SJSA1 (cell line): ENCODE measurements around the gene ACMSD. TPM values are rescaled to one million over a fixed set of nuclear protein-coding genes. Genes with fewer than 3 reads are reported as not detected.
"Not testable (repeated sequence)": the region's sequence is repeated elsewhere in the genome, so short reads cannot be mapped to it uniquely, and the experiment has no call there.

Experiments
- DNase-seq, 2 experiments: peaks; one replicate each; pipeline ENCODE4 v3.0.0-alpha.2; 2015 to 2020; ENCODE audit warnings: low spot score in 2 of 2, low read depth in 1 of 2
- H3K27ac ChIP-seq: fragments of 250-450 bp; sonication (Bioruptor Pico); 2 replicates; pipeline ENCODE4 v1.5.1; 2020; ENCODE audit warnings: mild to moderate bottlenecking, moderate library complexity
- H3K27me3 ChIP-seq: fragments of 250-450 bp; sonication (Bioruptor Pico); replicated peaks from 2 replicates; pipeline ENCODE4 v1.5.1; 2020; ENCODE audit warnings: mild to moderate bottlenecking, moderate library complexity
- H3K36me3 ChIP-seq: fragments of 250-450 bp; sonication (Bioruptor Pico); 2 replicates; pipeline ENCODE4 v1.5.1; 2020; ENCODE audit warnings: mild to moderate bottlenecking
- H3K4me1 ChIP-seq: fragments of 250-450 bp; sonication (Bioruptor Pico); replicated peaks from 2 replicates; pipeline ENCODE4 v1.6.1; 2021; ENCODE audit warnings: mild to moderate bottlenecking
- H3K4me3 ChIP-seq: fragments of 250-450 bp; sonication (Bioruptor Pico); 2 replicates; pipeline ENCODE4 v1.5.1; 2020; ENCODE audit warnings: mild to moderate bottlenecking
- H3K9me3 ChIP-seq: fragments of 250-450 bp; sonication (Bioruptor Pico); replicated peaks from 2 replicates; pipeline ENCODE4 v1.5.1; 2020; ENCODE audit warnings: mild to moderate bottlenecking
- total RNA-seq: library from RNA; depleted of rRNA; stranded (reverse); fragments of >200 nt; shearing (Covaris generic); gene quantifications from 2 replicates; pipeline ENCODE4 v1.2.3, GENCODE V29; 2014

The ACMSD gene
- total RNA-seq, 1 experiment from 2014 or later = not detected

DNA sequence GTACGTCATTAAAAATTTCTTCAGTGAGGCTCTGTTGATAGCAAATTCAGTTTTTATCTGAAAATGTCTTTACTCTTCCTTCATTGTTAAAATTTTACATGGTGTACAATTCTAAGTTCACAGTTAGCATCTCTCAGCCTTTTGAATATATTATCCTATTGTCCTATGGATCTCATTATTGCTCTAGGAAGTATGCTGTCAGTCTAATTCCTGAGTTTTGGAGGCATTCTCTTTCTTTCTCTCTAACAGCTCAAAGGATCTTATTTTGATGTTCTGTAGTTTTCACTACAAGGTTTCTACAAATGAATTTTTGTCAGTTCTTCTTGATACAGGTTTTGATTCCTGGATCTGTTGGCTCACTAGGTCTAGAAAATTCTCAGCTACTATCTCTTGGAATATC, 2.9 kb upstream of the ACMSD start:
- no peaks in the 10 kb centered on the region for H3K36me3 ChIP-seq
- no peak for DNase-seq
- H3K27me3 ChIP-seq = no peaks in the 10 kb centered on the region
- H3K27ac ChIP-seq = no peak overlapping the region
- no peaks in the 10 kb centered on the region for H3K4me1 ChIP-seq
- no peak overlapping the region for H3K4me3 ChIP-seq
- H3K9me3 ChIP-seq = no peaks in the 10 kb centered on the region

GRCh38 chr2:134836986-134837385, 1.4 kb upstream of the ACMSD start:
- Histone ChIP-seq H3K4me1 (no peaks in the 10 kb centered on the region), H3K27ac (no peak overlapping the region), H3K4me3 (no peak overlapping the region), H3K27me3 (no peaks in the 10 kb centered on the region), H3K9me3 (no peaks in the 10 kb centered on the region), H3K36me3 (no peaks in the 10 kb centered on the region)
- DNase-seq = no peak

- Histone ChIP-seq H3K9me3 (no peaks in the 10 kb centered on the region), H3K27ac (no peak overlapping the region), H3K36me3 (no peaks in the 10 kb centered on the region), H3K27me3 (no peaks in the 10 kb centered on the region), H3K4me3 (no peak overlapping the region), H3K4me1 (no peaks in the 10 kb centered on the region)
- DNase-seq = no peak
These were observed 1.2 kb downstream of the ACMSD start for GRCh38 chr2:134839649-134840048.

GRCh38 chr2:134842930-134843490, 4.6 kb downstream of the ACMSD start:
- Histone ChIP-seq H3K9me3 (no peaks in the 10 kb centered on the region), H3K4me3 (no peak overlapping the region), H3K36me3 (no peaks in the 10 kb centered on the region), H3K4me1 (no peaks in the 10 kb centered on the region), H3K27me3 (no peaks in the 10 kb centered on the region), H3K27ac (no peak overlapping the region)
- DNase-seq = no peak

- DNase-seq = no peak
- no peak overlapping the region for H3K27ac ChIP-seq
- H3K4me3 ChIP-seq = no peak overlapping the region
- H3K36me3 ChIP-seq = no peaks in the 10 kb centered on the region
- H3K27me3 ChIP-seq = no peaks in the 10 kb centered on the region
- no peaks in the 10 kb centered on the region for H3K4me1 ChIP-seq
- no peaks in the 10 kb centered on the region for H3K9me3 ChIP-seq
These were observed 5.6 kb downstream of the ACMSD start for GRCh38 chr2:134843968-134844367.

DNA sequence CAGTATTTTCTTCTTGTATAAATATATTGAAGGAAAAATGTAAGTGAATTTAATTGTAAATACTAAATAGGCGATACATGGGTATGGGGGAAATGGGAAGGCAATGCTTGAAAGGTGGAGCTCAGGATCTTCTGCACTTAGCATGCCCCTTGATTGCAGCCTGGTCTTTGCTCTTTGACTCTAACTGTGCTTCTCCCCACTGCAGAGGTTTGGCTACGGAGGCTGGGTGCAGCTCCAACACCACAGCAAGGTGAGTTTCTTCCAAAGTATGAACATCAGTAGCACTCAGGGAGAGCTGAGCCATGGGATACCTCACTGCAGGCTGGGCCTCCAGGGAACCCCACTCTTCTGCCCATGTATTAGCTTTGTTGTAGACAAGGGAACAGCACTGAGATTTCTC, 6.6 kb downstream of the ACMSD start:
- Histone ChIP-seq H3K27me3 (no peaks in the 10 kb centered on the region), H3K27ac (no peak overlapping the region), H3K9me3 (no peaks in the 10 kb centered on the region), H3K4me3 (no peak overlapping the region), H3K36me3 (no peaks in the 10 kb centered on the region), H3K4me1 (no peaks in the 10 kb centered on the region)
- no peak for DNase-seq

- Histone ChIP-seq H3K4me3 (no peak overlapping the region), H3K27me3 (no peaks in the 10 kb centered on the region), H3K4me1 (no peaks in the 10 kb centered on the region), H3K27ac (no peak overlapping the region), H3K9me3 (no peaks in the 10 kb centered on the region), H3K36me3 (no peaks in the 10 kb centered on the region)
- no peak for DNase-seq
These were observed 7.3 kb downstream of the ACMSD start for GRCh38 chr2:134845719-134846118.

DNA sequence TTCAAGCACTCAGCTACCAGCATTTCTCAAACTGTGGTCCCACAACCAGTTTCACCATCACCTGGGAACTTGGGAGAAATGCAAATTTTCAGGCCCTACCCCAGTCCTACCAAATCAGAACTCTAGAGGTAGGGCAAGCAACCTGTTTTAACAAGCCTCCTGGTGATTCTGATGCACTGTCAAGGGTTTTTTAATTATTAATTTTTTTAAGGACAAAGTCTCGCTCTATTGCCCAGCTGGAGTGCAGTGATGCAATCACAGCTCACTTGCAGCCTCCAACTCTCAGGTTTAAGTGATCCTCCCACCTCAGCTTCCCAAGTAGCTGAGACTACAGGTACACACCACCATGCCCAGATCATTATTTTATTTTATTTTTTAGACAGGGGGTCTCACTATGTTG, 7.8 kb downstream of the ACMSD start:
- H3K36me3 ChIP-seq = no peaks in the 10 kb centered on the region

GRCh38 chr2:134847582-134847981, 9.2 kb downstream of the ACMSD start:
- H3K36me3 ChIP-seq = not testable (repeated sequence)

More for the DNA sequence above, 7.8 kb downstream of the ACMSD start:
- no peaks in the 10 kb centered on the region for H3K4me1 ChIP-seq
- no peaks in the 10 kb centered on the region for H3K9me3 ChIP-seq
- H3K27me3 ChIP-seq = no peaks in the 10 kb centered on the region
- no peak overlapping the region for H3K4me3 ChIP-seq
- H3K27ac ChIP-seq = no peak overlapping the region
- DNase-seq = no peak

DNA sequence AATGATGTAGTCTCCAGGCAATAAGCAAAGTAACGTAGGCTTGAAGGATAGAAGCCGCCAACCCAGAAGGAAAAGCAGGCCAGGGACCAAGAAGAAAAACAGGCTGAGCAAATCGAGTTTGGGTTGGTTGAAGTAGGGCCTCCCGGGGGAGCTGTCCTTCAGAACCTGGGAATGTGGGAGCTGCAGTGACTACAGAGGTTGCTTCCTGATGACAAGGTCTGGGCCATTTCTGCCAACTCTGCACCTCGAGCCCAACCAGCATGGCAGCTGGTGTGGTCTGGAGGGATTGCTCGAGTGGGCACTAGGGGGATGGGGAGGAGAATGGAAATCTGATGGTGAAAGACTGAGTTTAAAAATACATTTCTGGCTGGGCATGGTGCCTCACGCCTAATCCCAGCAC, 14.1 kb downstream of the ACMSD start:
- Histone ChIP-seq H3K27me3 (no peaks in the 10 kb centered on the region), H3K4me3 (no peak overlapping the region), H3K27ac (no peak overlapping the region), H3K4me1 (no peaks in the 10 kb centered on the region), H3K36me3 (no peaks in the 10 kb centered on the region), H3K9me3 (no peaks in the 10 kb centered on the region)
- no peak for DNase-seq

More at GRCh38 chr2:134847582-134847981, 9.2 kb downstream of the ACMSD start:
- not testable (repeated sequence) for H3K4me3 ChIP-seq, H3K27me3 ChIP-seq, H3K4me1 ChIP-seq, DNase-seq, H3K27ac ChIP-seq, H3K9me3 ChIP-seq

GRCh38 chr2:134855709-134856108, 17.3 kb downstream of the ACMSD start:
- Histone ChIP-seq H3K9me3 (no peaks in the 10 kb centered on the region), H3K36me3 (no peaks in the 10 kb centered on the region), H3K27ac (no peak overlapping the region), H3K4me1 (no peaks in the 10 kb centered on the region), H3K4me3 (no peak overlapping the region), H3K27me3 (no peaks in the 10 kb centered on the region)
- DNase-seq = no peak

DNA sequence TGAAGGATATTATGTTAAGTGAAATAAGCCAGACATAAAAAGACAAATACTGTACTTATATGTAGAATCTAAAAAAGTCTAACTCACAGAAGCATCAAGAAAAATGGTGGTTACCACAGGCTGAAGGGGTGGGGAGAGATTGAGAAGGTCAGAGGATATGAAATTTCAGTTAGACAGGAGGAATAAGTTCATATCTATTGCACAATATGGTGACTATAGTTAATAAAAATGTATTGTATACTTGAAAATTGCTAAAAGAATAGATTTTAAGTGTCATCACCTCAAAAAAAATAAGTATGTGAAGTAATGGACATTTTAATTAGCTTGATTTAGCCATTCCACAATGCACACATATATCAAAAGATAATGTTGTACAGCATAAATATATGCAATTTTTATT, 19.8 kb downstream of the ACMSD start:
- DNase-seq = no peak

GRCh38 chr2:134861173-134861572, 22.8 kb downstream of the ACMSD start:
- Histone ChIP-seq H3K36me3 (no peaks in the 10 kb centered on the region), H3K27me3 (no peaks in the 10 kb centered on the region), H3K4me1 (no peaks in the 10 kb centered on the region), H3K4me3 (no peak overlapping the region), H3K27ac (no peak overlapping the region), H3K9me3 (no peaks in the 10 kb centered on the region)
- no peak for DNase-seq

More for the DNA sequence above, 19.8 kb downstream of the ACMSD start:
- Histone ChIP-seq H3K27me3 (no peaks in the 10 kb centered on the region), H3K4me1 (no peaks in the 10 kb centered on the region), H3K27ac (no peak overlapping the region), H3K9me3 (no peaks in the 10 kb centered on the region), H3K36me3 (no peaks in the 10 kb centered on the region), H3K4me3 (no peak overlapping the region)

GRCh38 chr2:134862069-134862468, 23.7 kb downstream of the ACMSD start:
- DNase-seq = no peak
- no peaks in the 10 kb centered on the region for H3K27me3 ChIP-seq
- H3K4me3 ChIP-seq = no peak overlapping the region

DNA sequence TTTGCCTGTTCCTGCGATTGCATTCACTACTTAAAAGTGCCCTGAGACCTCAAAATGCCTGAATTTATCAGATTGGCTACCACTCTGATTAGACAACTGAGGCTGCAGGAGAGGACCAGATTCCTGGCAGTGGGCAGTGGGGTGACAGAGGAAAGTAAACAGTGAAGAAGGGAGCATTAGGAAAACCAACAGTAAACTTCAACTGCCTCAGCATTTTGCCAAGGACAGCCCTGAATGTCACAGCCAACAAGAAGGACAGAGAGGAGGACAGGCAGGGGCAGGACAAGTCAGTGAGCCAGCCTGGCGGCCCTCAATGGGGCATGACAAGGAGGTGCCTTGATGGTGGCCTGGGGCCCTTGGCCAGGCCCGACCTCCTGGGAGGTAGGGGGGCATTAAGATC, 24.3 kb downstream of the ACMSD start:
- no peaks in the 10 kb centered on the region for H3K36me3 ChIP-seq
- H3K27me3 ChIP-seq = no peaks in the 10 kb centered on the region
- H3K27ac ChIP-seq = no peak overlapping the region
- DNase-seq = no peak
- no peak overlapping the region for H3K4me3 ChIP-seq
- H3K4me1 ChIP-seq = no peaks in the 10 kb centered on the region
- no peaks in the 10 kb centered on the region for H3K9me3 ChIP-seq

More at GRCh38 chr2:134862069-134862468, 23.7 kb downstream of the ACMSD start:
- no peaks in the 10 kb centered on the region for H3K9me3 ChIP-seq
- no peak overlapping the region for H3K27ac ChIP-seq
- H3K36me3 ChIP-seq = no peaks in the 10 kb centered on the region
- no peaks in the 10 kb centered on the region for H3K4me1 ChIP-seq
